IMR-90 (cell line): ENCODE data around the gene AFAP1L1.

ENCODE experiments used
- BHLHE40 ChIP-seq: fragments of 150-350 bp; IDR thresholded peaks from 2 replicates; pipeline ENCODE4 v1.6.1; 2016; ENCODE audit warnings: mild to moderate bottlenecking, low read depth, low read length
- CEBPB ChIP-seq: IDR thresholded peaks from 2 replicates; pipeline ENCODE4 v1.6.1; 2012; ENCODE audit warnings: low read depth, low read length, improper control_type of control experiment
- CTCF ChIP-seq: conservative IDR thresholded peaks from 2 replicates; pipeline ENCODE4 v1.5.1; 2012; ENCODE audit warnings: mild to moderate bottlenecking, low read depth, low read length, improper control_type of control experiment
- MAFK ChIP-seq: IDR thresholded peaks from 2 replicates; pipeline ENCODE4 v1.6.1; 2012; ENCODE audit warnings: low read depth, low read length, improper control_type of control experiment
- MAZ ChIP-seq: IDR thresholded peaks from 2 replicates; pipeline ENCODE4 v1.6.1; 2012; ENCODE audit warnings: low read depth, mild to moderate bottlenecking, low read length, improper control_type of control experiment, moderate library complexity, borderline replicate concordance
- USF2 ChIP-seq: fragments of 150-350 bp; IDR thresholded peaks from 2 replicates; pipeline ENCODE4 v1.6.1; 2017; ENCODE audit warnings: mild to moderate bottlenecking, antibody characterized with exemption, low read length, low read depth

GRCh38 chr5:149289301-149289700 lies 17.6 kb downstream of the AFAP1L1 start:
- TF ChIP-seq CTCF (no peak), BHLHE40 (no peak), MAFK (no peak), USF2 (no peak), MAZ (no peak), CEBPB (no peak)
